ENCODE measurements around the gene SH3RF1.
"Not testable (repeated sequence)": the region's sequence is repeated elsewhere in the genome, so short reads cannot be mapped to it uniquely, and the experiment has no call there.

SH3RF1 gene

GRCh38 chr4:169197206-169197605, 73.5 kb downstream of the SH3RF1 start:
- DNase-seq, result not testable (repeated sequence)

DNA sequence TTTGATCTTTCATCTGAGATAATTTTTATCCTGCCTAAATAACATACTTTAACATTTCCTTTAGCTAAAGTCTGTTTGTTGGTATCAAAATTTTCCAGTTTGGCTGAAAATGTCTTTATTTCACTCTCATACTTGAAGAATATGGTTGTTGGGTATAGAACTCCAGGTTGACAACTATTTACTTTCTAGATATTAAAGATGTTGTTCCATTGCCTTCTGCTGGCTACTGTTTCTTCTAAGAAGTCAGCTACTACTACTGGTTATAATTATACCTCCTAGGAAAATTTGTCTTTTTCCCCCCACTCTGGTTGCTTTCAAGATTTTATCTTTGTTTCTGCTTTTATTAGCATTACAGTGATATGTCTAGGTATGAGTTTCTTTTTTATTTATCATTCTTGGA, 75.7 kb downstream of the SH3RF1 start:
- DNase-seq, result no peak

DNA sequence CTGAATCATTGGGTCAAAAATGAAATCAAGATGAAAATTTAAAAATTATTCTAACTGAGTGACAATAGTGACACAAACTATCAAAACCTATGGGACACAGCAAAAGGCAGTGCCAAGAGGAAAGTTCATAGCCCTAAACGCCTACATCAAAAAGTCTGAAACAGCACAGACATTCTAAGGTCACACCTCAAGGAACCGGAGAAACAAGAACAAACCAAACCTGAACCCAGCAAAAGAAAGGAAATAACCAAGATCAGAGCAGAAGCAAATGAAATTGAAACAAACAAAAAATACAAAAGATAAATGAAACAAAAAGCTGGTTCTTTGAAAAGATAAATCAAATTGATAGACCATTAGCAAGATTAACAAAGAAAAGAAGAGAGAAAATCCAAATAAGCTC, 80.8 kb downstream of the SH3RF1 start:
- not testable (repeated sequence) for DNase-seq

DNA sequence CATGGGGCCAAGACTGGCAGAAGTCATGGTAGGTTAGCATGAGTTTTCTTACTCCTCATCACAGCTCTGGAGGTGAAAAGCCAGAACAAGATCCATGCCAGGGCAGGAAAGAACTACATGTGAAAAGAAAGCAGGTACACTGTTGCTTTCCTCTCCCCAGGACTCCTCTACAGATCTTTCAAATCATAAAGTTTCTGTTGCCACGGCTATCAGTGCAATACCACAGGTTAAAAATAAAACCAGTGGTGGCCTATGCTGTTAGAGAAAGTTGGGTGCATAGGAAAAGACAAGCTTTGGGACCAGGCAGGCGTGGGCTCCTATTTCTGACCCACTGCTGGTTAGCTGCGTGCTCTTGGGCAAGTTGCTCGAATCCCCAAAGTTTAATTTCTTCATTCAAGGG, 81.4 kb downstream of the SH3RF1 start:
- DNase-seq, result no peak

GRCh38 chr4:169188204-169188603, 82.6 kb downstream of the SH3RF1 start:
- DNase-seq, result no peak

DNA sequence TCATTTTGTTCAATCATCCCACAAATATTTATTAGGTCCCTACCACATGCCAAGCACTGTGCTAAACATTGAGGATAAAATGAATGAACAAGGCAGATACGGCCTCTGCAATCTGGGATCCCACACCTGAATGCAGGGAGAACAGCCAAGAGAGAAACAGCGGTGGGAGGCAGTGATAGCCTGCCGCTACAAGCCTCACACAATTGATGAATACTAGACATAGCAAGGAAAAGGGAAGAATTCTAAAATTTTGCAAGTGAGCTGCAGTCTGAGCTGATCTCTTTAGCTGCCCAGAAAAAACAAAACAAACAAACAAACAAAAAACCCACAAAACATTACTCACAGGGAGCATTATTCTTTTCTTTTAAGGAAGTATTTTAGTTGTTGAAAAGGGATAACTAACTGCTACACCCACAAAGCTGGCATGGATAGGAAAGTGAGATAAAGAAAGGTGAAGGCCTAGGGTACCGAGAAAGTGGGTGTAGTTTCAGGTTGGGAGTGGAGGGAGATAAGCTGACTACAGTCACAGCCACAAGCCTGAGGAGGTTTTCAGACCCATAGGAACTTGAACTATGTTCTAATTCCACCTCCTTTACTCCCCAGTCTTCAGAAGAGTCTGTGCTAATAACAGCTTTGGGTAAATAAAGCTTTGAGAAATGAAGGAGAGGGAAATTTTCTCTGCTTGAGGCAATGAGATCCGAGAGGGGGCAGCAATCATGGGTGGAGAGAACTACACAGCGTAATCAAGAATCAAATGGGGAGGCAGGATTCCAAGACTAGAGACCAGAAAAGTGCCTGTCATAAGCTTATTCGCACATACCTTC, 85.4 kb downstream of the SH3RF1 start:
- DNase-seq, result no peak

- no peak for DNase-seq
Measured at GRCh38 chr4:169184686-169185085, 86.1 kb downstream of the SH3RF1 start.

- DNase-seq, result no peak
Measured at GRCh38 chr4:169184236-169184635, 86.5 kb downstream of the SH3RF1 start.

DNA sequence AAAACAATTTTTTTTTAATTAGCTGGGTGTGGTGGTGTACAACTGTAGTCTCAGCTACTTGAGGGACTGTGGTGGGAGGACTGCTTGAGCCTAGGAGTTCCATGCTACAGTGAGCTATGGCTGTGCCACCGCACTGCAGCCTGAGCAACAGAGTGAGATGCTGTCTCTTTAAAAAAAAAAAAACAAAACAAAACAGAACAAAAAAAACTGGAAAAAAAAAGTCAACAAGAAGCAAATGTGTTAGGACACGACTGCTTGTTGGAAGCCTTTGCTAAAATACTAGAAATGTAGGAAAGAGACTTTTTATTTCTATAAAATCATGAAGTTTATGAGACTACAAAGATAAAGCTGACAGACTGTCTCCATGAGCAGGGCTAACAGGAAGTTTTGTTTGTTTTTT, 87.2 kb downstream of the SH3RF1 start:
- DNase-seq, result no peak

DNA sequence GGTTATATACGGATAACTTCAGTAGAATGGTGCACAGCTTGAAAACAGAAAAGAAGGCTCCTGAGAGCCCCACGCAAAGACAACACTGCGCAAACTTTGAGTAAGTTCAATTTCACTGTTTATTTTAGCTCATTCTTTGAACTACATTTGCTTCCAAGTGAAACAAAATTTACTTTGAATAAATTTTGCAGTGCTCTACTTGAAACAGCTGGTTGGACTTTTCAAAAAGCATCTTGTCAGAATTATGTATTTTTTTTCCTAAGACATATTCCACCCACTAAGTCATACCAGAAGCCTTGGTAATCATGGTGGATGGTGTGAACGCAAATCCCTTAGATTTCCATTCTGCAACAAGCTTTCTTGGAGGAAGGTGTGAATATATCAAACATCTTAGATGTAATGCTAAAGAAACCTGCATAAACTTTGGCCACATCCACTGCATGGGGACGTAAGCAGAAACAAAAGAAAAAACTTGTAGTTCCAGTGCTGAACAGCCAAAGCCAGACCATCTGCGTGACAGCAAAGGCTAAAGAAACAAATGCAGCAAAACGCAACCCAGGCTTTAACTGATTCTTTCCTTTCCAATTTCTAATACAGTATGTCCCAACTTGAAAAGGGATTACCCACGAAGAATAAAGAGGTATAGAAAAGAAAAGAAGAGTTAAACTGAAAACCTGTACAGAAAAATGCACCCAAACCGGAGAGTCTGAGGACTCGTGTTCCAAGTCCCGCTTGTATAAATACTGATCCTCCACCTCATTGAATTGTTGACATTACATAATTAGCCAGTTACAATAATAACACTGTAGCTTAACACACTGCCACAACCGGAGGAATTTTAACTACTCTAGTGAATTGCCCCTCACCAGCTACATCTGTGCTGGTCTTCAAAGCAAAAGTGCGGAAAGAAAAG, 90.9 kb downstream of the SH3RF1 start:
- peak; percentile 46 for DNase-seq

DNA sequence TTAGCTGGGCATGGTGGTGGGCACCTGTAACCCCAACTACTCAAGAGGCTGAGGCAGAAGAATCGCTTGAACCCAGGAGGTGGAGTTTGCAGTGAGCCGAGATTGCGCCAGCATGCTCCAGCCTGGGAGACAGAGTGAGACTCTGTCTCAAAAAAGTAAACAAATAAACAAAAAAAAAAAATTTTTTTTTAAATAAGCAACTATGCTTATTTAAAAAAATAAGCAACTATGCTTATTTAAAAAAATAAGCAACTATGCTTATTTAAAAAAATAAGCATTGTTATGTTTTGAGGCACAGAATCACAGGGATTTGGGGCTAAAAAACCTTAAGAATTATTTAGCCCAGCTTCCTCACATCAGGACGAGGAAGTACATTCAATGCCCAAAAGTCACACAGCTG, 92.7 kb downstream of the SH3RF1 start:
- not testable (repeated sequence) for DNase-seq

DNA sequence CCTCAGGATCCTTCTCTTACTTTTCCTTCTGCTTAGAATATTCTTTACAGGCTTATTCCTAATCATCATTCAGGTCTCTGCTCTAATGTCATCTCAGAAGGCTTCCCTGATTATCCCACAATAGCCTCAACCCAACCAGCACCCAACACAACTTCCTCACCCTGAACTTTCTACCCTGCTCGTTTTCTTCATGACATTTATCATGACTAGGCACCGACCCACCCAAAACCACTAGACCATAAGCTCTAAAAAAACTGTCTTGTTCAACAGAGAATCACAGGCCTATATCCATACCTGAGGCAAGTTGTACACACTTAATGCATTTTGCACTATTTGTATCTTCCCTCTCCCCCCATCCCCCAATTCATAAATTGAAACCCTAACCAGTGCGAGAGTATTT, 95.3 kb downstream of the SH3RF1 start:
- no peak for DNase-seq

DNA sequence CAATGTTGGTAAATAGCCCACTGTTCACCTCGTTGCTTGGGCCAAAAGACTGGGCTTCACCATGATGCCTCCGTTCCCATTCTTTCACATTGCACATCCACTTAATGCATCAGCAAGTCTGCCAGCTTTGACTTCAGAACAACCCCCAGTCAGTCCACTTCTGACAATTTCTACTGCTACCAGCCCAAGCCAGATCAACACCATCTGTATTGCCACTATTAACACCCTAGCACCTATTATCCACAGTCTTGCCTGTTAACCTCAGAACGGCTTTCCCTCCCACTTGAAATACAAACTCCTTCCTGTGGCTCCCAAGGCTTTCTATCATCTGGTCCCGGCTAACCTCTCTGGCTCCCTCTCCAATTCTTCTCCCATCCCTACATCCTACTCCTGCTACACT, 95.7 kb downstream of the SH3RF1 start:
- DNase-seq, result no peak

DNA sequence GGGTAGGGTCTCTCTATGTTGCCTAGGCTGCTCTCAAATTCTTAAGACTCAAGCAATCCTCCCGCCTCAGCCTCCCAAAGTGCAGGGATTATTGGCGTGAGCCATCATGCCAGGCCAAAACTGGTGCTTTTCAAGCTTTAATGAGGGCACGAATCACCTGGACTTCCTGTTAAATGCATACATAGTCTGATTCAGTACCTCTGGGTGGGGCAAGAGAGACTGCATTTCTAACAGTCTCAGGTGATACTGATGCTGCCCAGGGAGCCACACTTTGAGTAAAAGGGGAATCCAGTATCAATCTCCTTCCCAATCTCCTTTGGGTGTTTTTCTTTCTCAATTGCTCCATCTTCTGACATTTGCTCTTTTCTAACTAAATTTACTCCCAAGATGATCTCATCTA, 96.5 kb downstream of the SH3RF1 start:
- no peak for DNase-seq

DNA sequence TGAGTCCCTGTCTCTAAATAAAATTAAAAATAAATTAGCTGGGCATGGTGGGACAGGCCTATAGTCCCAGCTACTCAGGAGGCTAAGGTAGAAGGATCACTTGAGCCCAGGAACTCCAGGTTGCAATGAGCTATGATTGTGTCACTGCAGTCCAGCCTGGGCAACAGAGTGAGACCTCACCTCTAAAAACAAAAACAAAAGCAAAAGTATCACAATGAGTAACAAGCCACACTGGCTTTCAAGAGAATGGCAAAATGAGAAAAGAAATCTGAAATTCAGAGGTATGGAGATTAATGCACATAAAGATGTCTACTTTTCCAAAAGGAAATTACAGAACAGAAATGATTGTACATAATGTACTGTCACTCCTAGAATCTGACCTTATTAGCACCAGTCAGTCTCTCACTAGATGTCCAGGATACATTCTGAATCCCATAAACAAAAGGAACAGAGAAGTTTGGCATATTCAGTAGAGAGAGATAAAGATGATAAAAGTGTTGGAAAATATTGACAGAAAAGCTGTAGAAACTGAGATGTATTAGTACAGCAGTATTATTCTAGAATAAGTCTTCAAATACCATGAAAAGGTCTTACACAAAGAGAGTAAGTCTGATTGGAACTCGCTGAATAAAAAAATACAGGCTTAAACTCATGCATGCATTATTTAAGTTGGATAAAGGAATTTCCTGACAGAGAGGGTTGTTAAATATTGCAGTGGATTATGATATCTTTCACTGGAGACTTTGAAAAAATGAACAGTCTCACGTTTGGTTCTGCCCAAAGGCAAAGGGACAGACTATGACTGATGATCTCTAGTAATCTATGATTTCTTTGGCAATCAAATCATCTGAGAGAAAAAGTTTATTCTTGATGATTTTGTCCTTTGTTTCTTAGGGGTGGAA, 102.5 kb downstream of the SH3RF1 start:
- DNase-seq, result no peak

- DNase-seq, result no peak
Measured at GRCh38 chr4:169164669-169165415, 105.9 kb downstream of the SH3RF1 start.

DNA sequence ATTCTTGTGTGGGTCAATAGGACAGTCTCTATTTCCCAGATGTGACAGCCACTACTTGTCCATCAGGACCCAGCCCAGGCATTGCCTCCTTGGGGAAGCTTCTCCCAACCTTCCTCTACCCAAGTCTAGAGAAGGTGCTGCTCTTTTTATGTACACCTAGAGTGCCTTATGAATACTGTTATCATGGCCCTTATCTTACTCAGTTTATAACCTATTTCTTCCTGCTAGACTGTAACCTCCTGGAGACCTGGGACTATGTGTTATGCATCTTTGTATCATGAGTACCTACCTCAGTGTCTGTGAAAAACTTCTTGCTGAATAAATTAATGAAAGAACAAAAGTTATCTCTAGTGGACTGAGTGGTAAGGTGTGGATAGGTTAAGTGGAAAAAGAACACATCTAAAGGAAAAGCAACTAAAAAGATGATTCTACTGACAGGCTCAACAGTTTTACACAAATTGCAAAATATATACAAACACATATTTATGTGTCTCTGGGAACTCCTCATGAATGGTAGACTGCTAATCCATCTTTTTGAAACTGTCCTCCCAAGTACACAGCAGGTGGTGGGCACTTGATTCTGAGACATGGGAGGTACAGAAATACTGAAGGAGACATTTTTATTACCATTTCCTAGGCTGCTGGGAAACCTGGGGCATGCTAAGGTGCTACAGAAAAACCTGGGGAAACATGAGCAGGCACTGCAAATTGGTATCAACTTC, 106.6 kb downstream of the SH3RF1 start:
- DNase-seq, result no peak

DNA sequence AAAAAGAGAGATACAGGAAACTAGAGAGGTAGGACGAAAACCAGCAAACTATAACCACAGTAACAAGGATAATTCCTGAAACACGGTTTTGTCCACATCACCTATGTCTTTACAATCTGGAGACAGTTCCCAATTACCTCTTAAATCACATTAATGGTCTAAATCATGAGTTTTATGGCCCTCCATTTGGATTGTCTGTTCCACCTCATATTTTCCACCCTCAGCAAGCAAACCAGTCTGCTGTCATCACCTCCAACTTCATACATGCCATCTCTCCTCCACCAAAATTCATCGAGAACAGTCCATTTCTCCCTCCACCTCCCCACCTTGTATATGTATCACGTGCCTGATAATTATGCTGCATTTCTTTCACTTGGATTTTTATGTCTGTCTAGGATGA, 107.3 kb downstream of the SH3RF1 start:
- DNase-seq, result no peak

GRCh38 chr4:169160825-169161224, 109.9 kb downstream of the SH3RF1 start:
- no peak for DNase-seq

DNA sequence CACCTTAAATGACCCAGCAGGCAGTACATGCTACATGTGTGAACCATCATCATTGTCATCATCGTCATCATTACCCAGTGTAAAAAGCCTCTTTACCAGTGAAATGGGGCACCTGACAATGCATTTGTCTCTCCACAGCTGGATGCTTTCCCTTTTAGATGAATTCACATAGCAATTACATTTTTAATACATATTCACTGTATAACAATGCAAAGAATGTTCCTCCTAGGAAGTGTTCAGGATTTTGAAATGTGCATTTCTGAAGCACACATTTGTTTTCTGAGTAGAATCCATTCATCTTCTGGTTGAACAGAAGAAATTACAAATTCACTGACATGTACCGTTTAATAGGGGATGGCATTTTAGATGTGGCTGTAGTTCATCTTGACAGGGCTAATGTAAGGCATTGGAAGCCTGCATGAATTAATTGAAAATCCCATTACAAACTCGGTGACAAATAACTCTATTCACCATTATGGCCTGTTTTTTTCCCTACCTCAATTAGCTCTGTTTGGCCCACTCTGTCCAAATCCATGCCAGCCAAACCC, 111.1 kb downstream of the SH3RF1 start:
- no peak for DNase-seq

DNA sequence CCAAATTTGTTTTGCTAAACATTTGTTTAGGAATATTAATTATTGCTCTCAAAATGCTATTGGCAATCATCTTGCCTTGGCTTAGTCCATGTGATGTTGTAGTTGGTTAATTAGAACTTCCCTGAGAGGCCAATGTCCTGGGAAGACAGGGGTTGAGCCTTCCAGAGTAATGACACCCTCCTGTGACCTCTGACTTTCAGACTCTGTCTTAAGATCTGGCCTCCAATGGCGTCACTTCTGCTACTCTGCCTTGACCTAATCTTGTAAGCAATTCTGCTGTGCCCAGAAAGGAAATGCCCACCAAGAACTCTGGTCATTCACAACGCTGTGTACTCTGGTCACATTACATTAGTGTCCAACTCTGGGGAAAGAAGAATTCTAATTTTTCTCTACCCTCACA, 111.9 kb downstream of the SH3RF1 start:
- no peak for DNase-seq

Data from NCI-H748 treated with DMSO at 0.1 percent for 48 hours (cell line).